Endodermal cell (in vitro differentiated cells): ENCODE results near the gene AP4E1. TPM values are rescaled to one million over a fixed set of nuclear protein-coding genes. Genes with fewer than 3 reads are reported as not detected.
"Not testable (repeated sequence)": the region's sequence is repeated elsewhere in the genome, so short reads cannot be mapped to it uniquely, and the experiment has no call there.

Source experiments
- DNase-seq: peaks from one replicate; pipeline ENCODE4 v3.0.0-alpha.2; 2017
- H3K27ac ChIP-seq: 2 replicates; pipeline ENCODE4 v1.5.1; 2013; ENCODE audit warnings: mild to moderate bottlenecking, low read depth, low read length, moderate library complexity
- H3K27me3 ChIP-seq: 2 replicates; pipeline ENCODE4 v1.6.1; 2013; ENCODE audit warnings: mild to moderate bottlenecking, low read length, moderate library complexity; ENCODE audit not compliant: insufficient read depth, control insufficient read depth, poor library complexity, severe bottlenecking
- H3K36me3 ChIP-seq: 2 replicates; pipeline ENCODE4 v1.7.0; 2013; ENCODE audit warnings: mild to moderate bottlenecking, low read length, moderate library complexity; ENCODE audit not compliant: control insufficient read depth, insufficient read depth
- H3K4me1 ChIP-seq: one replicate; pipeline ENCODE4 v1.7.0; 2013; ENCODE audit warnings: low read length; ENCODE audit not compliant: control insufficient read depth, insufficient read depth
- H3K4me3 ChIP-seq: 2 replicates; pipeline ENCODE4 v1.5.1; 2013; ENCODE audit warnings: mild to moderate bottlenecking, low read length, moderate library complexity
- H3K9ac ChIP-seq: 2 replicates; pipeline ENCODE4 v1.6.1; 2013; ENCODE audit warnings: mild to moderate bottlenecking, low read length, moderate library complexity; ENCODE audit not compliant: poor library complexity, severe bottlenecking; ENCODE audit errors: extremely low read depth
- H3K9me3 ChIP-seq: 2 replicates; pipeline ENCODE4 v1.6.1; 2013; ENCODE audit warnings: mild to moderate bottlenecking, low read length, moderate library complexity; ENCODE audit not compliant: control insufficient read depth
- H3K27ac Mint-ChIP-seq: 2 replicates; pipeline ENCODE4 v1.8.0; 2020; ENCODE audit warnings: mixed read lengths
- H3K27me3 Mint-ChIP-seq: 2 replicates; pipeline ENCODE4 v1.8.0; 2021; ENCODE audit warnings: mild to moderate bottlenecking, mixed read lengths; ENCODE audit not compliant: insufficient read depth
- H3K36me3 Mint-ChIP-seq: 2 replicates; pipeline ENCODE4 v1.8.0; 2020; ENCODE audit warnings: low read depth, mixed read lengths
- H3K4me1 Mint-ChIP-seq: 2 replicates; pipeline ENCODE4 v1.8.0; 2020; ENCODE audit warnings: mixed read lengths
- H3K4me3 Mint-ChIP-seq: 2 replicates; pipeline ENCODE4 v1.8.0; 2020; ENCODE audit warnings: mild to moderate bottlenecking, moderate library complexity, mixed read lengths
- H3K9me3 Mint-ChIP-seq: 2 replicates; pipeline ENCODE4 v1.8.0; 2020; ENCODE audit warnings: mild to moderate bottlenecking, mixed read lengths
- CTCF ChIP-seq: fragments of 200-600 bp; sonication (generic); conservative IDR thresholded peaks from 2 replicates; pipeline ENCODE4 v1.5.0; 2021; ENCODE audit warnings: antibody characterized with exemption, mild to moderate bottlenecking
- WGBS, 2 experiments: methylation state at CpG; one replicate each; pipeline versions ENCODE4 v1.1.5 to v1.1.7; 2013; ENCODE audit warnings: missing lambda C conversion rate in 2 of 2, mixed read lengths in 1 of 2; ENCODE audit not compliant: insufficient coverage in 1 of 2, insufficient read length in 1 of 2; 5-methylcytosine and 5-hydroxymethylcytosine counted together
- total RNA-seq, 2 donors: library from RNA; stranded (reverse); fragmentation: NEBNext Ultra II Directional in 1 of 2; extraction: Animal tissue kit (Norgen Biotek cat#: 25700) in 1 of 2; gene quantifications; 2 replicates in 1 of 2; 3 replicates in 1 of 2; pipeline ENCODE4 v1.2.1, GENCODE V29; 2021

Gene AP4E1
- total RNA-seq, 2 donors from 2014 or later, result 7.8 to 12.5 TPM

- 79 to 89% methylated on average over 2 to 3 of the region's 5 CpGs for WGBS, 2 experiments
Measured at GRCh38 chr15:50911621-50912020, 3.1 kb downstream of the AP4E1 start.

GRCh38 chr15:50916400-50916799, 7.9 kb downstream of the AP4E1 start:
- H3K36me3 ChIP-seq, result peaks cover 59% of the 10 kb centered on the region
- no peaks in the 10 kb centered on the region for H3K9me3 Mint-ChIP-seq
- H3K27me3 ChIP-seq, result no peaks in the 10 kb centered on the region

More at GRCh38 chr15:50911621-50912020, 3.1 kb downstream of the AP4E1 start:
- Mint-ChIP-seq H3K9me3 (no peaks in the 10 kb centered on the region), H3K4me3 (no peak overlapping the region), H3K36me3 (peaks cover 14% of the 10 kb centered on the region), H3K27ac (no peak overlapping the region), H3K27me3 (peaks cover 3% of the 10 kb centered on the region), H3K4me1 (peaks cover 4% of the 10 kb centered on the region)
- DNase-seq, result no peak
- TF ChIP-seq CTCF, result no peak
- Histone ChIP-seq H3K36me3 (peaks cover 39% of the 10 kb centered on the region), H3K4me3 (no peak overlapping the region), H3K4me1 (no peaks in the 10 kb centered on the region), H3K27ac (no peak overlapping the region), H3K9me3 (no peaks in the 10 kb centered on the region), H3K9ac (no peak overlapping the region), H3K27me3 (peaks cover 3% of the 10 kb centered on the region)

GRCh38 chr15:50919359-50919758, 10.9 kb downstream of the AP4E1 start:
- not testable (repeated sequence) for H3K9me3 Mint-ChIP-seq, H3K4me3 Mint-ChIP-seq, DNase-seq, H3K27me3 ChIP-seq, H3K9me3 ChIP-seq, H3K4me3 ChIP-seq, H3K27ac ChIP-seq, H3K4me1 Mint-ChIP-seq, H3K27ac Mint-ChIP-seq, H3K27me3 Mint-ChIP-seq, H3K4me1 ChIP-seq, H3K9ac ChIP-seq
- peaks cover 37% of the 10 kb centered on the region for H3K36me3 Mint-ChIP-seq
- H3K36me3 ChIP-seq, result peaks cover 45% of the 10 kb centered on the region
- 100% methylated on average over 2 of the region's 4 CpGs for WGBS, 2 experiments

More at GRCh38 chr15:50916400-50916799, 7.9 kb downstream of the AP4E1 start:
- H3K27ac Mint-ChIP-seq, result no peak overlapping the region
- H3K4me3 Mint-ChIP-seq, result no peak overlapping the region
- H3K27me3 Mint-ChIP-seq, result no peaks in the 10 kb centered on the region
- WGBS, 2 experiments, result 99 to 100% methylated on average over 4 of the region's 4 CpGs
- no peak for DNase-seq
- H3K4me3 ChIP-seq, result no peak overlapping the region
- H3K9me3 ChIP-seq, result no peaks in the 10 kb centered on the region
- no peaks in the 10 kb centered on the region for H3K4me1 ChIP-seq
- TF ChIP-seq CTCF, result no peak
- no peak overlapping the region for H3K9ac ChIP-seq
- H3K4me1 Mint-ChIP-seq, result no peaks in the 10 kb centered on the region
- H3K27ac ChIP-seq, result no peak overlapping the region
- peaks cover 41% of the 10 kb centered on the region for H3K36me3 Mint-ChIP-seq

- H3K27ac ChIP-seq, result no peak overlapping the region
- Mint-ChIP-seq H3K4me3 (no peak overlapping the region), H3K9me3 (no peaks in the 10 kb centered on the region), H3K27ac (no peak overlapping the region), H3K27me3 (no peaks in the 10 kb centered on the region), H3K36me3 (peaks cover 52% of the 10 kb centered on the region), H3K4me1 (peaks cover under 1% of the 10 kb centered on the region)
- H3K4me3 ChIP-seq, result no peak overlapping the region
- H3K27me3 ChIP-seq, result no peaks in the 10 kb centered on the region
- 100% methylated on average over 1 of the region's 1 CpG; no CpG with 5 or more reads in 1 of the 2 experiments for WGBS, 2 experiments
- no peak overlapping the region for H3K9ac ChIP-seq
- no peak for DNase-seq
- no peak for TF ChIP-seq CTCF
- H3K4me1 ChIP-seq, result no peaks in the 10 kb centered on the region
- H3K9me3 ChIP-seq, result no peaks in the 10 kb centered on the region
- H3K36me3 ChIP-seq, result peaks cover 51% of the 10 kb centered on the region
Measured at GRCh38 chr15:50925281-50925680, 16.8 kb downstream of the AP4E1 start.
